Activated T-helper 9 cell treated with anti-CD3 and anti-CD28 coated beads, Interleukin-2, amount 50 U/mL, for 16 hours (primary cell): ENCODE results near the gene NAA16.
"Not testable (repeated sequence)": the region's sequence is repeated elsewhere in the genome, so short reads cannot be mapped to it uniquely, and the experiment has no call there.

Source experiments
- DNase-seq: peaks from one replicate; pipeline ENCODE4 v3.0.0-alpha.2; 2020; ENCODE audit warnings: low read depth

The NAA16 gene

DNA sequence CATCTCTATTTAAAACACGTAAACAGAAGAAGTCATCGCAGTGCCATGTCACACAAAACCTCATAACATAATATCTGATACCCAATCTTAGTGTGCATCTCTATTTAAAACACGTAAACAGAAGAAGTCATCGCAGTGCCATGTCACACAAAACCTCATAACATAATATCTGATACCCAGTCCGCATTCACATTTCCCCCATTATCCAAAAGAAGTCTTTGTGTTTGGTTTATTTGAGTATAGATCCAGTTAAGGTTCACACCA is 45.2 kb downstream of the NAA16 start:
- DNase-seq, result not testable (repeated sequence)

DNA sequence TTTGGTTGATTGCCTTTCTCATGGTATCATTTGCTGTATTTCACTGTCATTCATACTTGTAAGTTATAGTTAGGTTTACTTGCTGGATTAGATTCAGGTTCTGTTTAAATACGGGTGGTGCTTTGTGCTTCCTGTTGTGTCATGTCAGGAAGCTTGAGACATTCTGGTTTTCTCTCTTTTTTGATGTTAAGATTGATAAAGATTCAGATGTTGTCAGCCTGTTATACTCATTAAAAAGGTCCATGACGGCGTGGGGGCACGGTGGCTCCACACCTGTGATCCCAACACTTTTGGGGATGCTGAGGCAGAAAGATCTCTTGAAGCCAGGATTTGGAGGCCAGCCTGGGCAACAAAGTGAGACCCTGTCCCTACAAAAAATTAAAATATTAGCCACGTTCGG is 45.7 kb downstream of the NAA16 start:
- DNase-seq, result no peak

DNA sequence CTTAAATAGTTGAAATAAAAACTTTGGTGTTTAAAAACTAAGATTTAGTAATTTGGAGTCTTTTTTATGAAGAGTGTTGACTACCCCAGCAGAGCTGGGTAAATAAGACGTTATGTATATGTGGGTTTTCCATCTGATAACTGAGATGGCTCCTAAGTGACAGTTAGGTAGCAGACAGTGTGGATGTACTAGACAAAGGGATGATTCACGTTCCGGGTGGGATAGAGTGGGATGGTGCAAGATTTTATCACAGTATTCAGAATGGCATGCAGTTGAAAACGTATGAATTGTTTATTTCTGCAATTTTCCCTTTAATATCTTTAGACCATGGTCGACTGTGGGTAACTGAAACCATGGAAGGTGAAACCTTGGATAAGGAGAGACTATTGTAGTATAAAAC is 50.4 kb downstream of the NAA16 start:
- DNase-seq, result no peak

DNA sequence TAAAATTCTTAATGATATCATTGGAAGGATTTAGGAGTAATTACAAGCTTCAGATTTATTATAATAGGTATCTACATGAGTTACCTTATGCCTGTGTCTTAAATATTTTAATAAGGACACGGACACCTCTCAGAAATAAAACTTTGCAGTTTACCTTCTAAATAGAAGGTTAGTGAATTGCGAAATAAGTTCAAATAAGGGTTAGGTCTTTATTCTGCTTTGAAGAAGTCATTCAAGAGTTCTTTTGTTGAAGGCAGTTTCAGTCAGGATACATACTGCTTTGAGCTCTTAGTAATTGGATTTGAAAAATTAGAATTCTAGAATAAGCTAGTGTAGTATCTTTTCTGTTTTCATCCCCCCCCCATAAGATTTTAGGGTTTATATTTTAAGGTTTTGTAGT is 53.0 kb downstream of the NAA16 start:
- no peak for DNase-seq

DNA sequence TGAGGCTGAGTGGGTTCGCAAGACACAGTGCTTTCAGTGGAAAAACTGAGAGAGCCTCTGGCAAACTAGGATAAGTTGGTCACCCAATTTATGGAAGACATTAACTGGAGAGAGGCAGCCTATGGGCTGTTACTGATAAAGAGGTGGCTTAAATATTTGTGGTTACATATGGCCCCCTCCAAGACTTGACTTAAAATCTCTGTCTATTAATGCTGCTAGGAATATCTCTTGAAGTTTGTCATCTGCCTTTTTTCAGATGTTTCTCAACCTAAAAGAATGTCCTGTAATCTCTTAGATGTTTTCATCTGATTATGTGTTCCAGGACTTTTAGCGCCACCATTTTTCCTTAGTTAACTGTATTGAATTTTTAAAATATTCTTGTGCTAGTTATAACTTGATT is 54.6 kb downstream of the NAA16 start:
- DNase-seq, result no peak

DNA sequence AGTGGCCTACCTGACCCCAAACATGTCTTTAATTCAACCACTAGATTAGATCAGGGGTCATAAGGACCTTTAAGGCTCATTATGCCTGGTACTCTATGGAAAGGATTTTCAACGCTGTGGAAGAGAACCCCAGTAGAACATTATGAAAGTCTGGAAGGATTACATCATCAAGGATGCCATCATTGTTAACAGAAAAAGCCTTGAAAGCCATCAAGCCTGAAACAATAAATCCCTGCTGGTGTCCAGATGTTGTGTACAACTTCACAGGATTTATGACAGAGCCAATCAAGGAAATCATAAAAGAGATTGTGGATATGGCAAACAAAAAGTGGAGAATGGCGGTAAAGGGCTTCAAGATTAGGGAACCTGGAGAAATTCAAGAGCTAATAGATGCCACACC is 59.7 kb downstream of the NAA16 start:
- DNase-seq, result no peak

DNA sequence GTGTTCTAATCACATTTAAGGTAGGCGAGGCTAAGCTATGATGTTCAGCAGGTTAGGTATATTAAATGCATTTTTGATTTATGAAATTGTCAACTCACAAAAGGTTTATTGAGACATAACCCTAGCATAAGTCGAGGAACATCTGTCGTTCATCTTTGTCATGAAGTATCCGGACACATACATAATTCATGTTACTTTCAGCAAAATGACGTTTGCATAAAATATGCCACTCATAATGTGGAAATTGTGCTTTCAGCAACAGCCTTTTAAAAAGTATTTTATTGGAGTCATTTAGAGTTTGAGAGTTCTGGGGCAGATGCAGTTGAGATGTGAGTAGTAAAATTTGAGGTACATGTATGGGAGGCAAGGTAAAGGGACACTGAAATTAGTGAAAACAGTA is 66.4 kb downstream of the NAA16 start:
- no peak for DNase-seq

DNA sequence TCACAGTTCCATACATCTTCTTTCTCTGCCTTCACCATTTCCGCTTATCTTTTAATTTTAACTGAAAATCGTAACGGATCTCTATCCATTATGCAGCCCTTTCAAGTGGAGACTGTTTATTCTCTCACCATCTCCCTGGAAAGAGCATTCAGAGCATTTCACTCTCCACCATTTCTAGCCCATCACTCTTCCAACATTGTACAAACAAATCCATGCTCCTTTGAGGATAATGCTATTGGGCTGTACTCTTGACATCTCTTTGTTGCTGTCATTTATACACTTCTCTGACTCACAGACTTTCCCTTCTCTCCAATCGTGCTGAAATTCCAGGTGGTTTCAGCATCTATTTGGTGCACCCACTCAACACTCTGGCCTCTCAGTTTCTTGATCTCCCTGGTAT is 71.4 kb downstream of the NAA16 start:
- no peak for DNase-seq

DNA sequence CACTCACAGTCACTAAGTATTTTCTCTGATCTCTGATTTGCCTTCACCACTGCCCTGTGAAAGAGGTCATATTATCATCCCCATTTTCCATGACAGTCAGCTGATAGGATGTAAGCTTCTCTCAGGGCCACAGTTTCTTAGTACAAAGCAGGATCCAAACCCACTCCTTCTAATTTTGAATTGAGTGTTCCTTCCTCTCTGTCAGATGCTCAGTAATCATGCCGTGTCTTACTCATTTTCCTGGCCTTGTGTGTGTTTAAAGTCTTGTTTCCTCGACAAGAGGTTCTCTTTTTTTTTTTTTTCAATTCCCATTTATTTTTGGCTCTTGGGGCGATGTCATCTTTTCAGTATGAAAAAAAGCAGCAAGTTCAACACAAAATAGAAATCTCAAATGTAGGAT is 72.3 kb downstream of the NAA16 start:
- DNase-seq, result no peak

DNA sequence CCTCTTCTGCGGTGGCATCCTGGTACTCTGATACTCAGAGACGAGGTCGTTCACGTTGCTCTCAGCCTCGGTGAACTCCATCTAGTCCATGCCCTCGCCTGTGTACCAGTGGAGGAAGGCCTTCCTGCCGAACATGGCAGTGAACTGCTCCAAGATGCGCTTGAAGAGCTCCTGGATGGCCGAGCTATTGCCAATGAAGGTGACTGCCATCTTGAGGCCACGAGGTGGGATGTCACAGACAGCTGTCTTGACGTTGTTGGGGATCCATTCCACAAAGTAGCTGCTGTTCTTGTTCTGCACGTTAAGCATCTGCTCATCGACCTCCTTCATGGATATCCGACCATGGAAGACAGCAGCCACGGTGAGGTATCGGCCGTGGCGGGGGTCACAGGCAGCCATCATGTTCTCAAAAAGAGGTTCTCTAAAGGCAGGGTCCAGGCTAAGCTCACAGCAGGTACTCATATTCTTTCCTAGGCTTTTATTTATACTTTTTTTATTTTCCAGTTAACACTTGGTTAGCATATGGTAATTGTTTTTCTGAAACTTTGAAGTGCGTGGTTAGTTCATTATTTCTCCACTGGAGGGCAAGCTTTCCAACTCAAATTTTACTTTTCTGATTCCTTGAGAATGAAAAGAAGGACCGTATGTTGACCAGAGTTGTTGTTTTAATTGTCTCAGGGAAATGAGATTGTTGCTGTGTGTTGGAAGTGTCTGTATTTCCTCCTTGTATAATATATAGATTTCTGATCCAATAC is 73.9 kb downstream of the NAA16 start:
- no peak for DNase-seq

DNA sequence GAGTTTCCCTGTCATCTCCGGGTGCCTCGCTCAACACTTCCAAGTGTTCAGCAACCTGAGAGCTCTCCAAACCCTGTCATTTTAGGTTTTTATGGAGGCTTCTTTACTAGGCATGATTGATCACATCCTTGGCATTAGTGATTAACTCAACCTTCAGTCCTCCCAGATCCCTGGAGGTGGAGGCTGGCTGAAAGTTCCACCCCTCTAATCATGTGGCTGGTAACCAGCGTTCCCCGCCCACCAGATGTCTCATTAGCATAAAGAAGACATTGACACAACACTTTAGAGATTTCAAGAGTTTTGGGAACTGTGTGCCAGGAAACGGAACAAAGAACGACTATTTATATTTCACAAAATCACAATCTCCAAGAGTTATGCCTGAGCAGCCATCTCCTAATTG is 75.1 kb downstream of the NAA16 start:
- no peak for DNase-seq

DNA sequence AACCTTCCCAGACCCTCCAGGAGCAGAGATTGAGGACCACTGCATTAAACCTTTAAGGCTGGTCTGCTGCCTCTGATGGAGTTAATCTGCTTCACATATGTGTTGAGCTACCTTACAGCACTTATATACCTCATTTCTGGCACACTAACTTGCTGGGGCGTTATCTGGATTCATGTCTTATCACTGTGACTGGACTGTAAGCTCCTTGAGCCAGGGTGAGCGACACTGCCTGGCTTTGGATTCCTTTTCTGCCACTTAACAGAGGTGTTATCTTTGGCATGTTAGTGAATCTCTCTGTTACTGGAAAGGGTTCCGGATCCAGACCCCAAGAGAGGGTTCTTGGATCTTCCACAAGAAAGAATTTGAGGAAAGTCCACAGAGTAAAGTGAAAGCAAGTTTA is 76.5 kb downstream of the NAA16 start:
- DNase-seq, result no peak

DNA sequence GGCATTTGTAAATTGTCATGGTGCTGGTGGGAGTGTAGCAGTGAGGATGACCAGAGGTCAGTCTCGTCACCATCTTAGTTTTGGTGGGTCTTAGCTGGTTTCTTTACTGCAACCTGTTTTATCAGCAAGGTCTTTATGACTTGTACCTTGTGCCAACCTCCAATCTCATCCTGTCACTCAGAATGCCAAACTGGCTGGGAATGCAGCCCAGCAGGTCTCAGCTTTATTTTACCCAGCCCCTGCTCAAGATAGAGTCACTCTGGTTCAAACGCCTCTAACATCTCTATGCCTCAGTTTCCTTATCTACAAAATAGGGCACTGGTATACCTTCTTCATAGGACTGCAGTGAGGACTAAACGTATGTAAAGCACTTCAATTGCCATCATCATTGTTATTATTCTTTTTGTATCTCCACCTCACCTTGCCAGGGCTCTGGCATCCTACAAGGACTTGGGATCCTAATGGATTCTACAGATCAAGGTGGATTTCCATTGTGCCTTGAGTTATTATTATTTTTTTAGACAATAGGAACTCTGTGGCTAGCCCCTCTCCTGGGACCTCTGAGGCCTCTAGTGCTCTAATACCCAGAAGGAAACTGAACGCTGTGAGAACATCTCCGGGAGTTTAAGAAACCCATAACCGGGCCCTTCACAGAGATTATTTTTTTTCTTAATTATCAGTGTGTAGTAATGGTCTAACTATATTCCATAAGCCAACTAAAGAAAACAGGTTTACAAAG is 77.2 kb downstream of the NAA16 start:
- DNase-seq, result no peak

DNA sequence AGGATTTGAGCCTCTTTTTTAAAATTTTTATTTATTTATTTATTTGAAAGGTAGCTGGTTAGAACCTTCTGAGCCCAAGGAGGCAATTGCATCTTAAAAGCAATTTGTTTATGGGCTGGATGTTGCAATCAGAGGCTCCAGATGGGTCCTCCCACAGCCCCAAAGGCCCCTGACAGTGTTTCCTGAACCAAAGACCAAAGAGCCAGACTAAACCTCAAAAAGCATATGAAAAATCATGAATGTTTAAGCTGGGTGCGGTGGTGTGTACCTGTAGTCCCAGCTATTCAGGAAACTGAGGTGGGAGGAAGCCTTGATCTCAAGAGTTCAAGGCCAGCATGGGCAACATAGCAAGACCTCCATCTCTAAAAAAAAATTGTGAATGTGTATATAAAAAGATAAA is 78.5 kb downstream of the NAA16 start:
- DNase-seq, result no peak

DNA sequence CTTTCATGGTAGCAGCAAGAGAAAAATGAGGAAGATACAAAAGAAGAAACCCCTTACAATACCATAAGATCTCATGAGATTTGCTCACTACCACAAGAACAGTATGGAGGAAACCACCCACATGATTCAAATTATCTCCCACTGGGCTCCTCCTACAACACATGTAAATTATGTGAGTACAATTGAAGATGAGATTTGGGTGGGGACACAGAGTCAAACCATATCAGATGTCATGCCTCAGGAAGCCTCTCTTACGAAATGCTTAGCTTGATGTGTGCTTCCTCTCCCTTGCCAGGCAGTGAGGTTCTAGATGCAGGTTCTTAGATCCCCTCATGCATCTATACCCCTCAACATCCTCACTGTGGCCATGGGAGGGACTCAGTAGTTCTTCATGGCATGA is 83.1 kb downstream of the NAA16 start:
- DNase-seq, result no peak

DNA sequence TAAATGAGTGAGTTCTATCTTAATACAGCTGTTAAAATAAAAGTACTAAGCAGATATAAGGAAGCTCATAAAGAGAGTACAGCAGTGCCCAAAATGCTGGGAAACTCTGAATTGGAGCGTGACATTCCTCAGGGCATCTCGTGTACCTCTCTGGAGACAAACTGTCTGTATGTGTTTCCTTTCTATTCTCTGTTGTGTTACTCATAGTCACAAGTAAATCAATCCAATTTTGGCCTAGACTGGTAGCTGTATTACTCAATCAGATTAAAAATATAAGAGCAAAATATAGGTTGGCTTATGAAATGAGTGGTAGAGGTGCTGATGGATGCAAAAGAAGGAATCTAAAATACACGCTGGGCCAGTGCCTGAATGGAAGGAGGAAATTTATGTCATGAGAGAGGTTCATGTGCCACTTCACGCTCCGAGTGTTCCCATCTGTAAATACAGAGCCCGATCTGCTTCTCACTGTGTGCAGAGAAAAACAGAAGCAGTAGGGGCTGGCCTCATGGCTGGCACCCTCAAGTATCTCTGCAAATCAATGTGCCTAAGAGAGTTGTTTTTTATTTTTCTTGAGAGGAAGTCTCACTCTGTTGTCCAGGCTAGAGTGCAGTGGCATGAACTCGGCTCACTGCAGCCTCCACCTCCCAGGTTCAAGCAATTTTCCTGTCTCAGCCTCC is 87.6 kb downstream of the NAA16 start:
- no peak for DNase-seq

DNA sequence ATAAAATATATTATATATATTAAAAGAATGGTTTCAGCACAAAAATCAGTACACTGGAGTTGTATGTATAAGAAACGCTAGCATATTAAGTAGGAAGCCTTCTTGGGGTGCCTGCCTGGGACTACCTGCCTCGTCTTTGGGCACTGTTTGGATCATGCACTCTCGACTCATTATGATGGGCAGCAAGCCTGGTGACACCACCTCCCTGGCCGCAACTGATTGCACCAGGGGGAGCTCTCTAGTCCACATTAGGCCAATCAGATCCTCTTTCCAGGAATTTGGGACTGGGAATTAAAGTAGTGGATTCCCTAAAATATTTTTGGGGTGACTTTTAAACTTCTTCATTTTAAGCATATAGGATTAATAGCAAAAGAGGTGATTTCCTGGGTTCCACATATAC is 90.3 kb downstream of the NAA16 start:
- DNase-seq, result no peak

DNA sequence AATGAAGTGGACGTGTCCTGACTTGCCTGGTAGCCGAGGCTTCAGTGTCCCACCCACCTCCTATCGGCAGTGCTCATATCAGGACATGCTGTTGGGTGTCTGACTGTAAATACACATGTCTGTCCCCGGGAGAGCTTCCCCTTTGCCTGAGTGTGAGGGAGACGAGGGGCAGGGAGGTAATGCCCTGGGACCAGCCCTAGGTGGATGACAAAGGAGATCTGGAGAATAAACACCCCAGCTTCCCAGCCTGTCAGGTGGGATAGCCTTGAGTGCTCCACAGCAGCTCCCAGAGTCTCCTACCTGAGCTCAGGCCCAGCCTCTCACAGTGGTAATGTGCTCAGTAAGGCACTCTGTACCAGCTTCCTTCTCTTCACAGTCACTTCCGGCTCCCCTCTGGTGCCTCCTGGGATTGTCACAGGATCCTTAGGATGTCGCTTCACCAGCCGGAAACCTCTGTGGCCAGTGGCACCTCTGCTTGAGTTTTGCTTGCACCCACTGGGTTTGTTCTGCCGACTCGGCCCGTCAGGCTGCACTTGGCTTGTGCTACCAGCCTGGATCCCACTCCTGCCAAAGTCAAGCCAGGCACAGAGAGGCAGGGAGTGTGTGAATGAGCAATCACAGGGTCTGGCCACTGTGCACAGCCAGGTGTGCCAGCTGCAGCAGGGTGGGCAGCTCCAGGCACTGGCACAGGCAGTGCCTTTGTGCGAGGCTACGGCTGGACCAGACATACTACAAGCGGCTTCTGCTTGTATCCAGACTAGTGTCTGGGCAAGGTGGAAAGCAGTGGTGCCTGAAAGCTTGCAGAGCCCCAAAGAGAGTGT is 91.8 kb downstream of the NAA16 start:
- DNase-seq, result no peak

DNA sequence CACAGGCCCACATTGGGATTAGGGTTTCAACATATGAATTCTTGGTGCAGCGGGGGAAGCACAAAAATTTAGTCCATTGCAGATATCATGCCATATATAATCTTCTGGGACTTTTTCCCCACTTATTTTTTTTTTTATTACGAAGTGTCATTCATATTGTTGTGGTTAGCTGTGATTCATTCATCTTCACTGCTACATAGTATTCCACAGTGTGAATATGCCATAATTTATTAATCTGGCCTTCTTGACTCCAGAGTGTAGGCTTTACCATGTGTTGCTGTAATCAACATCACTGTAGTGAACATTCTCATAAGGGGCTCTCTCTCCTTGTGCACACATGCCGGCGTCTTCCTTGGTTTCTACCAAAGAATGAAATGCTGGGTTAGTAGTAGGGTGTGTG is 92.9 kb downstream of the NAA16 start:
- DNase-seq, result no peak

DNA sequence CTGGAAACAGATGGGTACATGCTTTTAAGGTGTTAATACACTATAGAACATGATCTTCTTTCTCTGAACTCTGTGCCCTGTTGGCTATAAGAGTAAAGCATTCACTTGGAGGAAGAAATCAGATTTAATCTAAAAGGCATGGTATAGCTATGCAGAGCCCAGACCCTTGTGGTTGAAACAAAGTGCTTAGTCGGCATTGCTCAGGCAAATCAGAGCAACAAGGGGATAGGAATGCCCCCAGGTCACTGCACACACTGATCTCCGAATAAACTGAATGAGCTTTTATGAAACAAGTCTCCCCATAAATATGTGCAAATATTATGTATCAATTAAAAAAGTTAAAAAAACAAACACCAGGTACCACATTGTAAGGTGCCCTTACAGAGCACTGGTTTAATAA is 94.3 kb downstream of the NAA16 start:
- DNase-seq, result no peak

DNA sequence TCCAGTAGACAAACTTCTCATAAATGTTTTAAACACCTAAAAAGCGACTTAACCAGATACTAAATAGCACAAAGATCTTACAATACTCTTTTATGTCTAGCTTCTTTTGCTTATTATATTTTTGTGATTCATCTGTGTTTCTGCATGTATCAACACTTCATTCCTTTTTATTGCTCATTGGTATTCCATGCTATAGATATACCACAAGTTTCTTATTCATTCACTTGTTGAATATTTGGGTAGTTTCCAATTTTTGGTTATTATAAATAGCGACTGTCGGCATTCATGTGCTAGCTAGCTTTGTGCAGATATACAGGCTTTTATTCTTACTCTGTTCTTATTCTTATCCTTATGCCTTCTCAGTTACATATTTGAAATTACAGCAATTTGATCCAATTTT is 96.3 kb downstream of the NAA16 start:
- no peak for DNase-seq

DNA sequence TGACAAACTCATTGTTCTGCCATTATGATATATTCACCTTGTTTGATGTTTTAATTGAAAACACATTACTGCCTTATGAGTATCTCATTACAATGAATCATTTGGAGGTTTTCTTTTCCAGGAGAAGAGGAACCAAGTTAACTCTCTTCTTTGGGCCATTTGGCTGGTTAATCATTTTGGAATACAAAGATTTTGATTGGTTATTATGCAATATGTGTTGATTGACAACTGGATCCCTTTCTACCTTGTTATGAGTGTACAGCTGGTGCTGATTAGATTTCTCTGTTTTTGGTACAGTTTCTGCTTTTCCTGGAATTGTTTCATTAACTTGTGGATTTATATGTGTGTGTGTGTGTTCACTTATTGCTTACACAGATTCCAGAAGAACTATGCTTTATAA is 97.1 kb downstream of the NAA16 start:
- no peak for DNase-seq

DNA sequence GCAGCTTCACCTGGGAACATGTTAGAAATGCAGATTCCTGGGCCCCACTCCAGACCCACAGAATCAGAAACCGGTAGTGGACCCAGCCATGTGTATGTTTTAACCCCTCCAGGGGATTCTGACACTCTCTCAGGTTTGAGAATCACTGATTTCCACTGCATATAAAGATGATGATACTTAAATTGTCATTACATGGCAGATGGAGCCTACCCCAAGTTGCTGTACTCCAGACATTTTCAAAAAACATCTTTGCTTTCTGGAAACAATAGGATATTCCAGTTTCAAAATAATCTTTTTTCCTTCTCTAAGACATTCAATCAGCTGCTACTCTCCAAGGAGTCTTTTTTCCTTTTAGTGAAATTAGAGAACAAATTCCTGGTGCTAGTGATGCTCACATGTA is 97.7 kb downstream of the NAA16 start:
- DNase-seq, result no peak
